HG03280 (cell line): Measurements from ENCODE around the gene FGF16.
"Not testable (repeated sequence)": the region's sequence is repeated elsewhere in the genome, so short reads cannot be mapped to it uniquely, and the experiment has no call there.

ENCODE experiments used
- ATAC-seq: cut with Tn5 transposase; IDR thresholded peaks from one replicate; pipeline ENCODE4 v1.9.1; 2021; ENCODE audit warnings: mild to moderate bottlenecking, moderate library complexity; ENCODE audit not compliant: unreplicated experiment

Gene FGF16

DNA sequence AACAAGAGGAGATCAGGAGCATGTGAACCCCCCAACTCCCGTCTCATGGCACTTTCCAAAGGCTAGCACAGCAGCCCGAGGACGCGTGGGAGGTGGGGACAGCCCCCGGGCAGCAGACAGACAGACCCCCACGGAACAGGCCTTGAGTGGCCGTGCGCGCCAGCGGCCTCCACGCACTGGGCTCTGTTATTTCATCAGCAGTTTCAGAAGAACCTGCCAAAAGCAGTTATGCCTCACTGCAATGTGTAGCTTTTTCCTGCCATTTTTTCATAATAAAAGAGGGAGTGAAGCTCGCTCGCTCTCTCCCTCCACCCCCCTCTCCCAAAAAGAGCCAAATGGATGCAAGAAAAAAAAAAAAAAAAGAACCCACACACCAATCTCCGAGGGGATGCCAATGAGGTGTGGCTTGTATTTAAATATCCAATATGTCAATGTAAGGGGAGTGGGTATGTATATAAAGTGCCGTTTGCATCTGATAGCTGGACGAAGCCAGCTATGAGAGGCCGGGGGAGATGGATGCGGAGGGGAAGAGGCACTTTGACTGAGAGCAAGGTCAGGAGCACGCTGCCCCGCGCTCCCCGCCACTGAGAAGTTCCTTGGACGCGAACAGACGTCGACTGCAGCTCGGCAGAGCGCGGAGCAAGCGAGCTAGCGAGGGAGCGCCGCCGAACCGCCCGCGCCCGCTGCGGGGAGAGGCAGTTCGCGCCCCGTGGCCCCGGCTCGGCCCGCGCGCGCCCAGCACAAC is at the start of gene FGF16:
Gene FGF16, plus strand, starts transcription at position 482 of the 745 bp plus-strand sequence. CDS start 286 bp downstream, outside the sequence.
- ATAC-seq: no peak

DNA sequence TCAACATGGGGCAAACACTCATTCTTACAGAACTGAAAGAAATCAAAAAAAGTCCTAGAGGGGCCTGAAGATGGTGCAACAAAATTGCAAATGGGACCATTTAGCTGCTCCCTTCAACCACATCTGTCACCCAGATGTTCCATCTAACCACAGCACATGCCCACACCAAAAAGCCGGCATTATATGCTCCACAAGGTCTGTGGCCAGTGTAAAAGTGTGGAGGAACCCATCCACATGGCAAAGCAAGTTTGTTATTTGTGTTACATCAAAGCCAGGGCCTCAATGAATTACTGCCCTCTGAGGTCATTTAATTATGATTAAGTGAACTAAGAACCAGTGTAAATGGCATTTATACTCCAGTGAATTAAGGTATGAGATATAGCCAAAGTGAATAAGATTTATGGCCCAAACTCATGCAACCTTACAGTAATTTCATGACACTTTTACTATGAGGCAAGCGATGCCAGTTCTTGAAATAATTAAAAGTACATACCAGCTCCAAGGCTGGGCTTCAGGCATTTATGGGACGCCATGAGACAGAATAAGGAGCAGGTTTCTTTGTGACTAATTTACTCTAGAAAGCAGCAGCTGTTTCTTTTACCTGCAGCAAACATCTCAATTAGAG is 48.7 kb upstream of the FGF16 start:
- no peak for ATAC-seq

DNA sequence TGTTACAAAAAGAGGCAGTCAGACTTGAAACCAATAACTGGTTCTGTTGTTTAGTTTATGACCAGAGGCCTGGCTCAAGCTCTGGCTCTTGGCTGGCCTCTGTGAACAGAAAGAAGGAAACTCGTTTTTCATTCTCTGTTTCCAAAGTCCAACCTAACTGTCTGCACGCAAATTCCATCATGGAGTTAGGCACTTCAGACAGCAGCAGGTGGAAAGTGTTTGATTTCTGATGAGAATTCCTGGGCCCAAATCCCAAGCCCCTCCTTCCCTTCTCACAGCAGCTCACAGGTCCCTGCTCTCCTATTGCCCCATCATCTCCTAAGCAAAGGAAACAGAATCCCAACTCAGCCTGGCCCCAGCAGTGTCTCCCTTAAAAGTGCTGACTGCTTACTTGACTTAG is 42.8 kb upstream of the FGF16 start:
- no peak for ATAC-seq

DNA sequence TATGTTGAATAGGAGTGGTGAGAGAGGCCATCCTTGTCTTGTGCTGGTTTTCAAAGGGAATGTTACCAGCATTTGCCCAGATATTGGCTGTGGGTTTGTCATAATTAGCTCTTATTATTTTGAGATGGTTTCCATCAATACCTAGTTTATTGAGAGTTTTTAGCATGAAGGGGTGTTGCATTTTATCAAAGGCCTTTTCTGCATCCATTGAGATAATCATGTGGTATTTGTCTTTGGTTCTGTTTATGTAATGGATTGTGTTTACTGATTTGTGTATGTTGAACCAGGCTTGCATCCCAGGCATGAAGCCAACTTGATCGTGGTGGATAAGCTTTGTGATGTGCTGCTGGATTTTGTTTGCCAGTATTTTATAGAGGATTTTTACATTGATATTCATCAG is 39.4 kb upstream of the FGF16 start:
- ATAC-seq: not testable (repeated sequence)

GRCh38 chrX:77412631-77413030 is 34.6 kb upstream of the FGF16 start:
- no peak for ATAC-seq

DNA sequence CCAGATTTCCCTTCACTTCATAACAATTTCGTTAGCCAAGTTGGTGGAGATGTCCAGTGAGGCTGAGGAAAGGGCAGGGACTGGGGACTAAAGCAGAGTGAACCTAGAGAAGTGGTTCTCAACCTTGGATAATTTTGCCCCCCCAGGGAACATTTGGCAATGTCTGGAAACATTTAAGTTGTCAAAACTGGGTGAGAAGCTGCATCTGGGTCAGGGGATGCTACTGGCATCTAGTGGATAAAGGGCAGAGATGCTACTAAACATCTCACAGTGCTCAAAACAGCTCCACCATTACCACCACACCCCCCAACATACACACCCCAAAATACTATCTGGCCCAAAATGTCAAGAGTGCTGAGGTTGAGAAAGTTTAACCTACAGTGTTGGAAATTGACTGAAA is 32.0 kb upstream of the FGF16 start:
- ATAC-seq: no peak

GRCh38 chrX:77415882-77416281 is 31.3 kb upstream of the FGF16 start:
- no peak for ATAC-seq

- ATAC-seq: no peak
These were observed 24.1 kb upstream of the FGF16 start for GRCh38 chrX:77422891-77423648.

DNA sequence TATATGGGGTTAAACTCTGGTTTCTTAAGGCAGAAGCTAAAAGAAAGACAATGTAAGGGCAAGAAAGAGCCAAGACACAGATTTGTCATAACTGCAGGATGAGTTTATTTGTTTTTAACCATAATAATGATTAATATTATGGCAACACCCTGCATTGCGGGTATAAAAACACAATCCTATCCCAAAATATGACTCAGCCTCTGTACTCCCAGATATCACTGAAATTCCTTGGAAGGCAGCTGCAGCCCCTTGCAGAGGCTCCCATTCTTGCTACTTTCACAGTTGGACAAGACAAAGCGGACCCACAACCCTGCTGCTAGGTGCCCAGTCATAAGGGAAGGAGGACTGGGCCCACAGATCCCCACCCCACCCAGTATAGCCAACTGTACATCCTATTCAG is 20.4 kb upstream of the FGF16 start:
- no peak for ATAC-seq

DNA sequence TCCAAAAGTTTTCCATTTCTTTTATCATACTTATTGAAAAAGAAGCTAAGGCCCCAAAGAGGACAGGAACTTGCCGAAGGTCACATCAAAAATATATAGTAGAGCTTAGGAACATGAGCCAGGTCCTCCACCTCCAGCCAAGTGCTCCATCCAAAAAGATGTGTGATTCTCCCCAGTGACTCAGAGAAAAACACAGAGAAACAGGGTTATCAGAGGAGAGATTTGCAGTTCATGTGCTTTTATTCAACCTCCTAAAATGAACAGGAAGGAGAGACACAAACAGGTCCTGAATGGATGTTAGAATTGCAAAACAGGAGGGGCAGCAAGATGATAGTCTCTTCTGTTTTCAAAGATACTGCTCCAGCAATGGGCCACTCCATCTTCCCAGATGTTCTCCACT is 19.6 kb upstream of the FGF16 start:
- ATAC-seq: no peak

DNA sequence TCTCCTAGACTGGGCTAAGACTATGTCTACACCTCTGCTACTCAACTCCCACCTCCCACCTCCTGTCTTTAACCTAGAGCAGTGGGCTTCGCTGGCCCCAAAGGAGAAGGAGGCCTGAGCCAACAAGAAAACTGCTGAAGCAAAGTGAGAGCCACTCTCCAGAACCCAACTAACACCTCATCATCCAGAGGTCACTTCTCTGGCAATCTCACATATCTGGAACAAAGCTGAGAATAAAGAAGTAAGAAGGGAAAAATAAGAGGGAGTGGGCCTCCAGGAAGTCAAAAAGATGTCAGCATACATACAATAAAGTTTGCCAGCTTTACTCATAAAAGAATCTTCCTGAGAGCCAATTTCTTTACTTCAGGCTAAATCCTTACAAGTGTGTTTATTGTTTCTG is 18.6 kb upstream of the FGF16 start:
- ATAC-seq: no peak

- no peak for ATAC-seq
These were observed 16.0 kb upstream of the FGF16 start for GRCh38 chrX:77431227-77431626.

DNA sequence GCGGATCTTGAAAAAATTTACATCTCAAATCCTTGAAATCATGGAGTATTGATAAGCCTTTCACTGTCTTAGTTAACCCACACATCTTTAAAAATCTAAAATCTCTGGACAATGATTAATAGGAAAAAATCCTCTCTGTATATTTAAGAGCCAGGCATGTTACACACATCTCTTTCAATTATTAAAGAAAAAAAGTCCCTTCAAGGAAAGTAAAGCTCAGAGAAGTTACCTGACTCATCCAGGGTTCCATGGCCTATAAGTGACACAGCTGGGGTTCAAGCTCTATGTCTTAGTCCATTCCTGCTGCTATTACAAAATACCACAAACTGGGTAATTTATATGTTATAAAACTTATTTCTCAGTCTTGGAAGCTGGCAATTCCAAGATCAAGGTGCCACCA is 14.2 kb upstream of the FGF16 start:
- no peak for ATAC-seq

DNA sequence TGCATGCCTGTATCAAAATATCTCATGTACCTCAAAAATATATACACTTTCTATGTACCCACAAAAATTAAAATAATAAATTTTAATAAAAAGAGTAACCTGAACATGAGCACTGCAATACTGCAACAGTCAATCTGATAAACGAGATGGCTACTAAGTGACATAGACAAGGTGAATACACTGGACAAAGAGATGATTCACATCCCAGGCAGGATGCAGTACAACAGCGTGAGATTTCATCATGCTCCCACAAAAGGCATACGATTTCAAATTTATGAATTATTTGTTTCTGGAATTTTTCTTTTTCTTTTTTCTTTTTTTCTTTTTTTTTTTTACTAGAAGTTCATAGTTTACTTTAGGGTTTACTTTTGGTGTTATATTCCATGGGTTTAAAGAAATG is 12.2 kb upstream of the FGF16 start:
- no peak for ATAC-seq

GRCh38 chrX:77436271-77436670 is 10.9 kb upstream of the FGF16 start:
- ATAC-seq: no peak

GRCh38 chrX:77436682-77437081 is 10.5 kb upstream of the FGF16 start:
- no peak for ATAC-seq

DNA sequence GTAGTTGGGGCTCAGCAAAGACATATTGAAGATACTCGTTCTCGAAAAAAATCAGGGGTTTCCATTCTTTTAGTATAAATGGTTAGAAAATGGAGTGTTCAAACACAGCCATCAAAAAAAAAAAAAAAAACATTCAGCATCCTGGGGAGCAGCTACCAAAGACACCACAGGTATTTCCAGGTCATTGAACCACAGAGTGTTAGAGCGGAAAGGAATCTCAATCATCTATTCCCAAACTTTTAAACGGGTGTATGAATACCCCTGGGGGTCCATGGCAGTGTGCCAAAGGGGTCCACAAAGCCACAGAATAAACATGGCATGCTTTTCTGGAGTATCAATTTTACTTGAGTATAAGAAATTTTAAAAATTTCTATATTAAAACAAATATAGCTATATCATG is 6.9 kb upstream of the FGF16 start:
- ATAC-seq: no peak

DNA sequence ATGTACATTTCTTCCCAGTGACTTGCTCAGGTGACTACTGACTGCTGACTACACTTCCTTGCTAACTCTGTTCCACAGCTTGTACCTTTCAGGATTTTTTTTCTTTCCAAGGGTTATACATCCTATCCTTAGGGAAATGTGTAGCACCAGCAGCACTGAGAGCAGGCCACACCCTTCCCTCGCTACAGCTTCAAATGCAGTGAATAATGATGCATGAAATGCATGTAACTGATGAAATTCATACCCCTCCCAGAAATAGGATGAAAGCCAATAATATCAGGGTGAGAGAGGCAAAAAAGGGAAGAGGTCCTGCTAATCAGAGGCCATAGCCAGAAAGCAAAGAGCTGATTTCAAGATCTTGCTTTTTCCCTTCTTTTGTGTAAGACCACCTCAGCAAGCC is 6.2 kb upstream of the FGF16 start:
- no peak for ATAC-seq

- ATAC-seq: no peak
These were observed 5.7 kb upstream of the FGF16 start for GRCh38 chrX:77441479-77441878.

- ATAC-seq: no peak
These were observed 4.5 kb upstream of the FGF16 start for GRCh38 chrX:77442728-77443127.

DNA sequence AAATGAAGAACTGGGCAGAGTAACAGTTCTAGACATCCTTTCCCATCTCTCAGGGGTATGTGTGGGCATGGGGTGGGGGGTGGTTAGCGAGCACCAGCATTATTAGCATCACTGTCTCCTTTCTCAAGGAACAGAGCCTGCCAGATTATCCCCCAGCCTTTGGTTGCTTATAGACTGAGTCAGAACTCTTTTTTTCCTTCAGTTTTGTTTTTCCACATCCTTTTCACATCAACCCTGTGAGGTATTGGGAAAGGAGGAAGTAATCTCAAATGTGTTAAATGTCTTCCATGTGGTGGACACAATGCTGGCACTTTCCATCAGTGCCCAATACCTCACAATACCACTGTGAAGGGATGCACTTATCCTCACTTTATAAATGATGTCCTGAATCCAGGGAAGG is 3.1 kb upstream of the FGF16 start:
- ATAC-seq: no peak

GRCh38 chrX:77444545-77444944 is 2.6 kb upstream of the FGF16 start:
- ATAC-seq: no peak
